SIG-M5 treated with dmso at 0.1 percent for 504 hours (cell line): ENCODE measurements around the gene OXSR1.
"Not testable (repeated sequence)": the region's sequence is repeated elsewhere in the genome, so short reads cannot be mapped to it uniquely, and the experiment has no call there.

ENCODE experiments used
- DNase-seq: peaks from one replicate; lab custom pipeline; 2025; ENCODE audit not compliant: unreplicated experiment; lab: John Stamatoyannopoulos, UW

The OXSR1 gene

DNA sequence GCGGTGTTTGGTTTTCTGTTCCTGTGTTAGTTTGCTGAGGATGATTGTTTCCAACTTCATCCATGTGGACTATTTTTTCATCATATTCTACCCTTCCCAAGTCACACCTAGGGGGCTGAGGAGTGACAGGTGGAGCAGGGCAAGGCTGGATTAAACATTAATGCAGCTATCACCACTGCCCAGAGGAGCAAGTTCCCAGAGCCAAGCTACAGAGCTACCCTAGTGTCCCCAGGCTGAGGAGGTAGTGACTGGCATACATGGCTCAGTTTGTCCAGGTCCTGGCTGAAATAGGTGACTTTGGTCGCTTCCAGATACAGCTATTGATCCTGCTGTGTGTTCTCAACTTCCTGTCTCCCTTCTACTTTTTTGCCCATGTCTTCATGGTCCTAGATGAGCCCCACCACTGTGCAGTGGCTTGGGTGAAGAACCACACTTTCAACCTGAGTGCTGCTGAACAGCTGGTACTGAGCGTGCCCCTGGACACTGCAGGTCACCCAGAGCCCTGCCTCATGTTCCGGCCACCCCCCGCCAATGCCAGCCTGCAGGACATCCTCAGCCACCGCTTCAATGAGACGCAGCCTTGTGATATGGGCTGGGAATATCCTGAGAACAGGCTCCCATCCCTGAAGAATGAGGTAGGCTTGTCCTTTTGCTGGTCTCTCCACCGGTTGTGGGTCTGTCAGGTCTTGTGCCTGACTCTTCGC lies 100.4 kb downstream of the OXSR1 start, which contains the start of gene SLC22A13:
SLC22A13 (plus strand) TSS at position 209 of the 704 bp plus-strand sequence; CDS start at position 258, 49 bp downstream.
- DNase-seq: no peak

DNA sequence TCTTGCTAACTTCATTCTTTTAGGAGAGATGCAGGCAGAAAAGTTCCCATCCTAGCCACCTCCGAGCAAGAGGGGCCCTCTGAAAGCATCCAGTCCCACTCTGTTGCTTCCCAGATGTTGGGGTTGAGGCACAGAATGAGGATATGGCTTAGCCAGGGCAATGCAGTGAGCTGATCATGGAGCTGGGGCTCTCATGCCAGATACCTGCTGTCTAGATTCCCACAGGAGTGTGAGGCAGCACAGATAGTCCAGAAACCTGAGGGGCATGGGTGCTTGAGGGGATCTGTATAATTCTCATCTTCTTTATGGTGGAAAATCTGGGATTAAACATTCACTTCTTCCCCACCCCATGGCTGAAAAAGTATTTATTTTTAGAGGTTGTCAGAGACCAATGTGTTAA lies 101.5 kb downstream of the OXSR1 start:
- DNase-seq: no peak

DNA sequence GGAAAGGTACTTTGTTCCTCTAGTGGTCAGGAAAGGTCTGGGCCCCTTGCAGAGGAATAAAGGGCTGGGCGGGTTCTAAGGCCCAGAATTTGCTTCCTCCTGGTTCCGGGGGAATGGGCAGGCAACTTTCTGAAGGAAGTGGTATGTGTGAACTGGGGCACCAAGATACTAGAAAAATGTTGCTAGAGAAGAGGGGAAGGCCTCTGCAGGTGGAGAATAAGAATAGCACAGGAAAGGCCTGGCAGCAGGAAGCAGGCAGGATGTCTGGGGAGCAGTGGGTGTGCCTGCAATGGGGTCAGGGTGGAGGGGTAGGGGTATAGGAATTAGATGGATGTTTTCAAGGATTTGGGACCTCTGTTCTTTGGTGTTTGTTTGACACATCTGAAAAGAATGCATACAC lies 102.3 kb downstream of the OXSR1 start:
- DNase-seq: no peak

DNA sequence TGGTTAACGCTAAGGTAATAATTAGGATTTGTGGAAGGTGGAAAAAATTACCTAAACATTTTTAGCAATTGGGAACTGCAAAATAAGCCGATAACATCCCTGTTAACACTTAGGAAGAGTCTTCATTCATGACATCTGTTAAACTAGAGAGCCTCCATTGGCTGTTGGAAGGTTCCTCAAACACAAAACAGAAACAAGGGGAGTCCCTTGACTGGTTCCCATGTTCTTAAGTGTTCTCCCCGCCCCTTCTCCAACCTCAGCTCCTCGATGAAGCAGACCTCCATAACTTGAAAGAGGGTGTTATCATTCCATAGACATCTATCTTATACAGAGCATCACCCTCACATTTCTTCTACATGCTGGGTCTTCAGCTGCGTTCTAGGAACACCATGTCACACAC lies 102.8 kb downstream of the OXSR1 start:
- DNase-seq: peak; percentile 39

DNA sequence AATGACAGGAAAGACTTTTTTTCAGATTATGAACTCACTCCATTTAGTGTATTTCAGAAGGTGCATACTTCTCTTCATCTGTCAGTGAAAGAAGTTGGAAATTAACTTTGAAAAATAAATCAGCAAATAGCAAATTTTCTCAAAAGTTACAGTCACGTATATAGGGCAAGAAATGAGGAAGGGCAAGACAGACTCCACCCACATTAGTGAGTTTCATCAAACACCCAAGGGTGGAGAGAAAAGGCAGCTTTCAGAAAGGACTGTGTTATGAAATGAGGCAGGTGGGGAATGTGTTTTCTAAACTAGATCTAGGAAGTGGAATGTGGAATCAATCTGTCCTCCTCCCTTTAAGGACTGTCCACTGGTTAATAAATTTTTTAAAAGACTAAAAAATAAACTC lies 103.2 kb downstream of the OXSR1 start:
- DNase-seq: peak; percentile 78

DNA sequence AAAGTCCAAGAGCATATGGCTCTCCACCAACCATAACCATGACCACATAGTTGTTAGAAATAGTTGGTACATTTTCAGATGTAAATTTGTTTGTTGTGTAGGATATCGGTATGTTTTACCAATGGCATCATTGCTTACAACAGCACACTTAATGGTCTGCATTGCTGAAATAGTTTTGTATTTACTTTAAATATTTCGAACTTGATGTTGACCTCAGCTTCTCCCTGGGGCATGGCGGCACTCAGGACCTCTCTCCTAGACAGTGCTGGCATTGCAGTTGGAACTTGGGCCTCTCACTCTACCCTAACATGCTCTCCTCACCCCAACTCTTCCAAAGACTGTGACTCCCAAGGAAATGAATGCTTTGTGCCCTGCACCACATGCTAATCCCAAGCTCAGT lies 105.3 kb downstream of the OXSR1 start:
- no peak for DNase-seq

DNA sequence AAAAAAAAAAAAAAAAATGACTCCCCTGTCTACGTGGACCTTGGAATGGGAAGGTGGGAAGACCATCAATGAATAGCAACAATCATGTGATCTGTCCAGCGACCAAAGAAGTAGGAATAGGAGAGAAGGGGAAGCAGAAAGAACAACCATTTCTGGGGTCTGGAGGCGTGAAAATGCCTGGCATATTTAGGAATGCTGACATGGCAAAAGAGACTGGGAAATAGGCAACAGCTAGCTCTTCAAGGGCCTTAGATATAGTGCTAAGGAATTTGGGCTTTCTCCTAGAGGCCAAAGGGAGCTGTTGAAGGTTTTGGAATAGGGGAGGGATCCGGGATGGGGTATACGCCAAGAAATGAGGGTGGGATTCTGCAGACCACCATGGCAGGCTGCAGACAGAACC lies 106.2 kb downstream of the OXSR1 start:
- DNase-seq: no peak

DNA sequence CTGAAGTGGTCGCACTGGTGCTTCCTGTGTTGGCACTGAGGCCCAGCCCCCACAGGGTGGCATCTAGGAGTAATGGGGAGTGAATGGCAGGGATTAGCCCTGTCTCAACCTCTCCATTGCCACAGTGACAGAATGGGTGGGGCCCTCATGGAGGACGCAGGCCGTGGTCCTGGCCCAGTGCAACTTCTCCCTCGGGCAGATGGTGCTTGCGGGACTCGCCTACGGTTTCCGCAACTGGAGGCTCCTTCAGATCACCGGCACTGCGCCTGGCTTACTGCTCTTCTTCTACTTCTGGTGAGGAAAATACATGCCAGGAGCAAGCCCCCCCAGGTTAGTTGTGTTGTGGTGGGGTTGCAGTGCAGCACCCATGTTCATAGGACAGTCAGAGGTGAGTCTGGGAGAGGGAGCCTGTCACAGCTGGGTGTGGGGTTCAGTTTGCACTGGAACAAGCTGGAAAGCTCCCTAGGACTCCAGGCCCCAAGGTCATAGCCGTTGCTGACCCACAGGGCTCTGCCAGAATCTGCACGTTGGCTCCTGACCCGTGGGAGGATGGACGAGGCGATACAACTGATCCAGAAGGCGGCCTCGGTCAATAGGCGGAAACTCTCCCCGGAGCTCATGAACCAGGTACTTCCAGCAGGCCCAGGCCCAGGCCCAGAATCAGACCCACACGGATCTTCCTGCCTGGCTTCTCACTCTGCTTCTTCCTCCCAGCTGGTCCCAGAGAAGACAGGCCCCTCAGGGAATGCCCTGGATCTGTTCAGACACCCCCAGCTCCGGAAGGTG lies 109.7 kb downstream of the OXSR1 start:
- no peak for DNase-seq

DNA sequence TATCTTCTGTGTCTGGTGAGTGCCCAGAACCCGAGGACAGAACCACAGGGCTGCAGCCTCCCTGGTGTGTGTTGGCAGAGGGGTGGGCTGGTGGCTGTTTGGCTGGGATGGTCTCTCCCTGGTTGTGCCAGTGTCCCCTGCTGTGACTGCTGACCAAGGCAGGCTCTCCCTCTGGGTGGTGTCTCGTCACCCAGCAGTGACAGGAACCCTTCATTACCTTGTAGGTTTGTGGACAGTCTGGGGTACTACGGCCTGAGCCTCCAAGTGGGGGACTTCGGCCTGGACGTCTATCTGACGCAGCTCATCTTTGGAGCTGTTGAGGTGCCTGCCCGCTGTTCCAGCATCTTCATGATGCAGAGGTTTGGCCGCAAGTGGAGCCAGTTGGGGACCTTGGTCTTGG lies 110.3 kb downstream of the OXSR1 start:
- DNase-seq: no peak

DNA sequence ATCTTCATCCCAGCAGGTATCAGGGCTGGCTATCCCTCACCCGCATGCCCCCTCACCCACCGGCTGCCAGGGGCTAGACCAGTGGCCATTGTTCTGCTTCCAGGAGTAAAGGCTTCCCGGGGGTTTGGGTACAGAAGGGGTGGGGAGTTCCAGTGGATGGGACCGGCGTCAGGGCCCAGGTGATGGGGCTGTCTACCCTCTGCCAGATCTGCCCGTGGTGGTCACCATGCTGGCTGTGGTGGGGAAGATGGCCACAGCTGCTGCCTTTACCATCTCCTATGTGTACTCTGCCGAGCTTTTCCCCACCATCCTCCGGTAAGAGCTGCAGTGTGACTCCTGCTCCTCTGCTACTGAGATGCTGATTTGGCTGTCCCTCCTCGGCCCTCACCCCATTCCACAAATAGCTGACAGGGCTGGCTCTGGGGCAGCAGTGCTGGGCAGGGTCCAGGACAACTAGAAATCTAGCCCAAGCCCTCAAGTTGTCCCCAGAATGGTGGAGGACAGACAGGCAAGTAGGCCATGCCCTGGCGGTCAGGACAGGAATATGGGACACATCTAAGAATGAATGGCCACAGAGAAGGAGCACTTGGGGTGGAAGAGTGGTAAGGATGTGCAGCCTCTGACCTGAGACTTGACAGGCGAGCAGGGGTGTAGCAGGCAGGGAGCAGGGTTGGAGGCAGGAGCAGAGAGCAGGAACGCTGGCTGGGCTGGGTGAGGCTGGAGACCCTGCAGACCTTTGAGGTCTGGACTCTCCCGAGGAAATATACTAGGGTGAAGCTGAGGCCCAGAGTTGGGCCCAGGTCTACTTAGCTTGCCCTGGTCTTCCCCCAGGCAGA lies 111.0 kb downstream of the OXSR1 start:
- DNase-seq: no peak

DNA sequence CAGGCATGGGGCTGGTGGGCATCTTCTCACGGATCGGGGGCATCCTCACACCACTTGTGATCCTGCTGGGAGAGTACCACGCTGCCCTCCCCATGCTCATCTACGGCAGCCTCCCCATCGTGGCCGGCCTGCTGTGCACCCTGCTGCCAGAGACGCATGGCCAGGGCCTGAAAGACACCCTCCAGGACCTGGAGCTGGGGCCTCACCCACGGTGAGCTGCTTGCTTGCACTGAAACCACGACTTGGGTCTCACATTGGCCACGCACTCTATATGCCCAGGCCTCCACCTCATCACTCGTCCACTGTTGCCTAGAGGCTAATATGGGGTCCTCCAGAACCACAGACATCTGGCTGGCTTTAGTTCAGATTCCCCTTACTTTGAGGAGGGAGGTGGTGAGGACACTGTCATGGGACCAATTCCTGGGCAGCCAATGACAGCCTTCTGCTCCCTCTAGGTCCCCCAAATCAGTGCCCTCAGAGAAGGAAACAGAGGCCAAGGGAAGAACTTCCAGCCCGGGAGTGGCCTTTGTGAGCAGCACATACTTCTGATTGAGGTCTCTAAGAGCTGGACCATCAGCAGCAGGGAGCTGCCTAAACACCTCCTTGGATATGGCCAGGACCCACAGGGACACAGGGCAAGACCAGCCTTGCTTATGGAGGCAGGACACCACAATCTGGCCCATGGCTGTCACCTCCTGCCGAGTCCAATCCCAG lies 111.7 kb downstream of the OXSR1 start:
- DNase-seq: no peak

DNA sequence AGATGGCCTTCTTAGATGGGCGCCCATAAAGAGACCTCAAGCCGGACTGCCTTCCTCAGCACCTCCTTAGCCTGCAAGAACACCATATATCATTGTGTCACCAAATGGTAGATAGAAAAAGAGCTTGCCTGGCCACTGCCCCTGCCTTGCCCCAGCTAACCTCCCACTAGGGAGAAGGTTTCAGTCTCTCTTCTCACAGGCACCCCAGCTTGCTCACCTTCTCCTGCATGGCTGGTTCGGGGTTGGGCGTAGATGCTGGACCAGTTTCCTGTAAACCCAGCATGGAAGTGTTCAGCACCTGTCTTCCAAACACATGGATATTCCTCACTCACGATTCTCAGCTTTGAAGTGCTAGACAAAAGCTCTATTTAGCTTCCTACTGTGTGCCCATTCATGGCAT lies 113.5 kb downstream of the OXSR1 start:
- no peak for DNase-seq

DNA sequence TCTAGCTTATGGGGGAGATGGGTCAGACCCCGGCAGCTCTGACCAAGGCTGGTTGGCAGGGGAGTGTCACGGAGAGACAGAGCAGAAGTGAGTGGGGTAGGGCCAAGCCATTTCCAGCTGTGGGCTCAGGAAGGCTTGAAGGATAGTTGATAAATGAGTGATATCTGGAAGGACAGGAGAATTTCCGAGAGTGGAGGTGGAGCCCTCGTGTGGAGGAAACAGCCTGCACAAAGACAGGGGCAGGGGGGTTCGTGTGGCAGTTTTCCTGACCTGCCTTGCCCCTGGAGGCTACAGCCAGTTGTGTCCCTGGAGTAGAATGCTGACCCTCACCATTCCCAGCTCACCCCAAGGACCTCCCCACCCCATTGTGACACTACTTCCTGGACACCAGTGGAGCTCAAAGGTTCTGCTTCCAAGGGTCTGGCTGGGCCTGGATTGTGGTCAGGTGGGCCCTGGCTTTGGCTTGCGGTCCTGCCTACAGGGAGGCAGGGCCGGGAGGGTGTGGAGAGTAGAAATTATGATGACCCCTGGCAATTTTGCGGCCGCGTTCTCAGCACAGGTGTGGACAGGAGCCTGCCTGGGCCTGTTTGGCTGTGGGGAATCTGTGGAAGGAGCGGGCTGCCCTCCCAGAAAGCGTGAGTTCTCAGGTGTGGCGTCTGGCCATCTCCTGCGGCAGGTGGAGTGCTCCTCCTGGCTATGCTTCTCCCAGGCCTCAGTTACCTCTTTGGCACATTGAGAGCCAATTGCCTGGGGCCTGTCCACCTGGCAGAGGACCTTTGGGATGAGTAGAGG lies 116.8 kb downstream of the OXSR1 start, which contains the start of gene SLC22A14:
SLC22A14 (plus strand) TSS at position 400 of the 792 bp plus-strand sequence. CDS start 23,733 bp downstream, outside the sequence.
- no peak for DNase-seq

DNA sequence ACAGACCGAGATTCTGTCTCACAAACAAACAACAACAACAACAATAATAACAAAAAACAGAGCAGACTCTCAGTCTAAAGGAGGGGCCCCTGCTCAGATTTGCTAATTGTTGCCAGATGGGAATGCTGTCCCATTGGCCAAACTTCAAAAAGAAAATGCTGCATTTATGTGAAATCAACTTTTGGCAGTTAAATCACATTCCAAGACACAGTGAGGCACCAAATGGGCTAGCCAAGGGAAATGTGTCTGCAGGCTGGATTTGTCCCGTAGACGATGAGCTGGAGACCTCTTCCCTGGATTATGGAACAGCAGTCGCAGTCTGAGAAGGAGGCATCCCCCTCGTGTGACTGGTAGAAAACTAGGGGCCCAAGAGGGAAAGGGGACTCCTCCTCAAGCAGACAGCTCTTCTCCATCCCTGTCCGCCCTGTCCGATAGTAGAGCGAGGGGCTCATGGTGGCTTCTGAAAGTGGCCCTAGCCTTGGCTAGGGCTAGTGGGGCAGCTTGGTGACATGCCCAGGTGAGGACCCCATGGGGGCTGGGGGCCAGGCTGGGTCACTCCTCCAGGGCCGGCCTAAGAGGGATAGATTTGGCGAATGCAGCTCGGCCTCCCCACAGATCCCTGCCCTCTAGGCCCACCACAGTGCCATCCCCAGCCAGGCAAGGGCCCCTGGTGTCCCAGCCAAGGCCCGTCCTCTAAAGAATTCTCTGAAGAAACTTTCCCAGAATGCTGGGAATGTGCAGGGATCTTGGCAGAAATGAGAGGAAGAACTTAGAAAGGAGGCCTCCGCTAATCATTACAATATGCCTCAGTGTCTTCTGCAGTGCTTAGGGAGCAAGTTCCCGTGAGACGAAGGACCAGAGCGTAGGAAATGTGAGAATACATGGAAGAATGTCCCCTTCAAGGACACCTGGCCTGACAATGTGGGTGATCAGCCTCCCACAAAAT lies 118.7 kb downstream of the OXSR1 start:
- DNase-seq: no peak

DNA sequence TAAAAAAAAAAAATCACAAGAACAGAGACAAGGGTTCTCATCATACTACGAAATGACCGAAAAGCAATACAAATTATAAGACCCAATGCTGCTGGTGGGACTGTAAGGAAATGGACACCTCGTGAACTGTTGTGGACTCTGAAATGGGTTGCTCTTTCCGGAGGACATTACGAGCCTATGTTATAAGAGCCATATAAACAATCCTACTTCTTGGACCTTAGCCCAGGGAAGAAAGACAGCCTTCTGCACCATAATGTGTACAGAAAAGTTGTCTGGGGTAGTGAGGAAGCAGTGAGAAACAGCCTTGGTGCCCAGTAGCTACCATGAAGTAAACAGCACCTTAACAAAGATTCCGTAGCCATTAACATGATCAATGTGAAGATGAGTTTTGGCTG lies 119.4 kb downstream of the OXSR1 start:
- DNase-seq: no peak

DNA sequence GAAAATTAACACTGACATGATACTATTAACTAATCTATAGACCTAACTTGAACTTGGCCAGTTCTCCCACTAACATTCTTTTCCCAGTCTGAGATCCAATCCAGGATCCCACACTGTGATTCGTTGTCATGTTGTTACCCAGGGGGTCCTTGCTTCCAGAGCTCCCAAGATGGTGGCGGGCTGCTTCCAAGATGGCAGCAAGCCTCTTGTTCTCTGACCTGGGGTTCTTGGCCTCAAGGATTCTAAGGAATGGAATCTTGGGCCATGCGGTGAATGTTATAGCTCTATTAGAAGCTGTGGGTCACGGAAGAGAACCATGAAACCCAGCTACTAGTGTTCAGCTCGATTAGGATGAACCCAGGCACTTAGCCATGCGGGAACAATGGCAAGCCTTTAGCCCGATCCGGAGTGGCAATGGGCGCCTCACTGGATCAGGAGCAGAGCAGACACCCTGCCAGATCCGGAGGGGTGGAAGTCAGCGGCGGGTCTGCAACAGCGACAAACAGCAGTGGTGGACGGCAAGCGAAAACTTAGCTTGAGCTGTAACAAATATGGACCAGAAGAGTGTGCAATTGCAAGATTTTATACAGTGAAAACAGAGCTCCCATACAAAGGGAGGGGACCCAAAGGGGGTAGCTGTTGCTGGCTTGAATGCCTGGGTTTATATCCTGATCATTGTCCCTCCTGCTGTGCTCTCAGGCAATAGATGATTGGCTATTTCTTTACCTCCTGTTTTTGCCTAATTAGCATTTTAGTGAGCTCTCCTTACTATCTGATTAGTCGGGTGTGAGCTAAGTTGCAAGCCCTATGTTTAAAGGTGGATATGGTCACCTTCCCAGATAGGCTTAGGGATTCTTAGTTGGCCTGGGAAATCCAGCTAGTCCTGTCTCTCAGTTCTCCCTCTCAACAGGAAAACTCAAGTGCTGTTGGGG lies 124.2 kb downstream of the OXSR1 start:
- not testable (repeated sequence) for DNase-seq

DNA sequence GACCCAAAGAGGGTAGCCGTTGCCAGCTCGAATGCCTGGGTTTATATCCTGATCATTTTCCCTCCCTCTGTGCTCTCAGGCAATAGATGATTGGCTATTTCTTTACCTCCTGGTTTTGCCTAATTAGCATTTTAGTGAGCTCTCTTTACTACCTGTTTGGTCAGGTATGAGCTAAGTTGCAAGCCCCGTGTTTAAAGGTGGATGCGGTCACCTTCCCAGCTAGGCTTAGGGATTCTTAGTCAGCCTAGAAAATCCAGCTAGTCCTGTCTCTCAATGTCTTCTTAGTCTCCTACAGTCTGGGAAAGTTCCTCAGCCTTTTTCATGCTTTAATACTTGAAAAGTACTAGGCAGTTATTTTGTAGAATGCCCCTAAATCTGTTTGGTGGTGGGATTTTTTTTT lies 131.7 kb downstream of the OXSR1 start:
- not testable (repeated sequence) for DNase-seq

DNA sequence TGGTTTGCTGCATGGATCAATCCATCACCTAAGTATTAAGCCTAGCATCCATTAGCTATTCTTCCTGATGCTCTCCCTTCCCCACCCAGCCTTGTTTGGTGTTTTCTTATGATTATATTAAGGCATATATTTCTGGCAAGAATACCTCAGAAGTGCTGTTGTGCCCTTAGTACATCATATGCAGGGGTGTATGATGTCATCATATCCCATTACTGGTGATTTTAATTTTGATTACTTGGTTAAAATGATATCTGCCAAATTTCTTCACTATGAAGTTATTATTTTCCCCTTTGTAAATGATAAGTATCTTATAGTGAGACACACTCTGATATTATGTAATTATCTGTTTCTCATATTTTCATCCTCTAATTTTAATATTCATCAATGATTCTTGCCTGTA lies 132.2 kb downstream of the OXSR1 start:
- no peak for DNase-seq
